T-helper 17 cell (primary cell): Measurements from ENCODE around the gene VSIG8. TPM values are rescaled to one million over a fixed set of nuclear protein-coding genes. Genes with fewer than 3 reads are reported as not detected.

Source experiments
- ATAC-seq: fragments of 150-1000 bp; cut with Tn5 transposase; 2 replicates; pipeline ENCODE4 v1.10.0; 2021; ENCODE audit warnings: mild to moderate bottlenecking, moderate library complexity
- DNase-seq, 3 donors: peaks; one replicate each; pipeline versions ENCODE4 v3.0.0 to v3.0.0-alpha.2; 2020 to 2021
- H3K9me3 ChIP-seq: one replicate; pipeline ENCODE4 v1.7.0; 2013; ENCODE audit warnings: low read length, mild to moderate bottlenecking; ENCODE audit not compliant: control insufficient read depth, poor library complexity, severe bottlenecking
- H3K27ac Mint-ChIP-seq: one replicate; pipeline ENCODE4 v1.8.0; 2022; ENCODE audit warnings: mild to moderate bottlenecking, moderate library complexity, mixed read lengths
- H3K27me3 Mint-ChIP-seq: one replicate; pipeline ENCODE4 v1.8.0; 2022; ENCODE audit warnings: mixed read lengths
- H3K36me3 Mint-ChIP-seq: one replicate; pipeline ENCODE4 v1.8.0; 2022; ENCODE audit warnings: low read depth, mixed read lengths
- H3K4me1 Mint-ChIP-seq: one replicate; pipeline ENCODE4 v1.8.0; 2022; ENCODE audit warnings: mild to moderate bottlenecking, mixed read lengths
- H3K4me3 Mint-ChIP-seq: one replicate; pipeline ENCODE4 v1.8.0; 2022; ENCODE audit warnings: mild to moderate bottlenecking, moderate library complexity, mixed read lengths
- total RNA-seq, 4 donors: library from RNA in 2 of 4; stranded (reverse) in 2 of 4; gene quantifications; one replicate each; pipeline ENCODE4 v1.2.3 and lab custom pipeline; 2022 to 2026

The VSIG8 gene
- total RNA-seq, 2 donors from 2014 or later = not detected

DNA sequence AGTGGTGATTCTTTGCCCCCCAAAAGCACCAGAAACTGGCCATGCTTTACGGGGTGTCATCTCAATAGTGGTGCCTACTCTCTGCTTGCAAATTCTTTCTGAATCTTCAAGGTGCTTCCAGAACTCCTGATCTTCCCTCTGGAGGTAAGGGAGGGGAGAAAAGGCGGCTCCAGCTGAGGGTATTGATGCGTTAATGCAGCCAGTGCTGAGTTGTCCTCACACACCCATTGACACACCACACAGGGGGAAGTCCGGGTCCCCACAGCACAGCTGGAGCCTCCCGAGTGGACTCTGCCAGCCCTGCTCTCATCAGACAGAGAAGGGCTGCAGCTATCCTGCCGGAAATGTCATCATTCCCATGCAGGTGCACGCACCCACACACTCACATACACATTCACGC lies 1.2 kb downstream of the VSIG8 start:
- Mint-ChIP-seq H3K27ac (no peak overlapping the region), H3K4me1 (peaks cover 5% of the 10 kb centered on the region), H3K36me3 (no peaks in the 10 kb centered on the region), H3K4me3 (no peak overlapping the region), H3K27me3 (peaks cover 28% of the 10 kb centered on the region)
- no peak for DNase-seq
- H3K9me3 ChIP-seq = no peaks in the 10 kb centered on the region
- no peak for ATAC-seq

DNA sequence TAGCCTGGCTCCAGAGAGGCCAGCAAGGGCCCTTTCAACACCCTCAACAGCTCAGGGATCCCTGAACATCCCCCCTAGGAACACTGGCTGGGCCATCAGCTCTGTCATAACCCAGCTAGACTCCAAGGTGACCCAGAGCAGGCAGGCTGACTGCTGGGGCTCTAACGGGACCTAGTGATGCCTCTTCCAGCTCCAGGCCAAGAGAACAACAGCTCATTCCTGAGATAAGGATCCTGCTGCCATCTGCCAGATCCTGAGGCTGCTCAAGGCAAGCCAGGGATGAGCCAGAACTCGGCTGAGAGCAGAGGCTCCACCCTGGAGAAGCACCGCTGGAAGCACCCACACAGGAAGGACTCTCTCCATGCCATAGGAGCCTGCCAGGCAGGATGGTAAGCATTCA lies 2.0 kb downstream of the VSIG8 start:
- peaks cover 27% of the 10 kb centered on the region for H3K27me3 Mint-ChIP-seq
- DNase-seq (no peak), ATAC-seq (no peak)
- no peak overlapping the region for H3K4me3 Mint-ChIP-seq
- peaks cover 3% of the 10 kb centered on the region for H3K4me1 Mint-ChIP-seq
- peak overlapping the region; percentile 69 for H3K27ac Mint-ChIP-seq
- H3K36me3 Mint-ChIP-seq = no peaks in the 10 kb centered on the region
- H3K9me3 ChIP-seq = no peaks in the 10 kb centered on the region

DNA sequence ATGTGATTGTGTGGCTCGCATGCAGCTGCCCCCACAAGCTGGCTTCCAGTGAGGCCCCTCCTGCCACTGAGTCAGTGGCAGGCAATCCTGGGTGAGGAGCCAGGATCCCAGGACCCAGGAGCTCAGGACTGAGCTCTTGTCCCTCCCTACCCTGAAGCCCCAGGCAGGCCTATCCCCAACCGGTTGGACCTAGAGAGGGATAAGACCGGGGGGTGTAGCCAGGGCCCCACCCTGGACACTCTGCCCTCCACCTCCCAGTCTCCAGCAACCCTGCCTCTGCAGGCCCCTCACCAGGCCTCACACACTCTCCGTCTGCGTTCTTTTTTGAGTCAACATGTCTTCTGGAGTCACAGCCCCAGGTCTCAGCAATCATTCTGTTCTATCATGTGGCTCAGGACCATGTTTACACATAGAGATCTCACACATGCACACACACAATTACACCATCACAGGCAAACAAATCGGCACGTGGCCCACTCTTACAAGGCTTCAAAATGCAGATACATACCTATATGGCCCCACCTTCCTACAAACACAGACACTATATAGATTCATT lies 2.6 kb downstream of the VSIG8 start:
- ATAC-seq = no peak
- Mint-ChIP-seq H3K4me3 (no peak overlapping the region), H3K27ac (peak overlapping the region; percentile 69), H3K27me3 (peaks cover 27% of the 10 kb centered on the region), H3K36me3 (peaks cover 2% of the 10 kb centered on the region), H3K4me1 (peaks cover 7% of the 10 kb centered on the region)
- H3K9me3 ChIP-seq = no peaks in the 10 kb centered on the region
- DNase-seq = no peak

DNA sequence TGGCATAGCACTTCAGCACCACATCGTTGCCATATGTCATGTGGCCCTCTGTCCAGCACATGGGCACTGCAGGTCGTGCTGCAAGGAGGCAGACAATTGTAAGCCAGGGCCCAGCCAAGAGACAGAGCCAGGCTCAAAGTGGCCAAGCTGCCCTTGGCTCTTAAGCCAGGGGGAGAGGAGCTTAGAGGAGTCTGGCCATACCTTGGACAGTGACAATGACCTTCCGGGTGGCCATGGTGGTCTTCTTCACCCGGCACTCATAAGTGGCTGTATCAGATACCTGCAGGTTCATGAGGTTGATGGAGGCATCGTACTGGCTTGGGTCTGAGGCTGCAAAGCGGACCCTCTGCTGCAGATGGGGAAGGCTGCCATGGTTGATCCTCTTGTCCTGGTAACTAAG lies 4.6 kb downstream of the VSIG8 start:
- no peaks in the 10 kb centered on the region for H3K9me3 ChIP-seq
- ATAC-seq (no peak), DNase-seq (no peak)
- no peak overlapping the region for H3K4me3 Mint-ChIP-seq
- peaks cover 17% of the 10 kb centered on the region for H3K4me1 Mint-ChIP-seq
- H3K27ac Mint-ChIP-seq = no peak overlapping the region
- peaks cover 20% of the 10 kb centered on the region for H3K27me3 Mint-ChIP-seq
- peaks cover 2% of the 10 kb centered on the region for H3K36me3 Mint-ChIP-seq

DNA sequence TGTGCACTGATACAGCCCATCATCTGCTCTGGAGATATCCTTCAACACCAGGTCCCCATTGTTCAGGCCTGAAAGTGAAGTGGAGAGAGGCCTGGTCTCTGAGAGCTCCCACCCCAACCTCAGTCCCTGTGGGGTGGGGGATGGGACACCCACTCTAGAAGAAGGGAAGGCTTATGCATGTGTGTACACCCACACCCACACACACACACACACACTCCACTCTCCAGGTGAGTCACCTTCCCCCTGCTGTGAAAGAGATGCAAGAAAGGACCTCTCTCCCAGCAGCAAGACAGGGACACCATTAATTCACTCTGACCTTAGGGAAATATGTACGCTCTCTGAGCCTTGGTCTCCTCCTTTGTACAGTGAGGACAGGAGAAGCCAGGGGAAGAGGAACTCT lies 5.9 kb downstream of the VSIG8 start:
- H3K4me3 Mint-ChIP-seq = no peak overlapping the region
- H3K4me1 Mint-ChIP-seq = peaks cover 17% of the 10 kb centered on the region
- DNase-seq (no peak), ATAC-seq (no peak)
- no peak overlapping the region for H3K27ac Mint-ChIP-seq
- H3K27me3 Mint-ChIP-seq = peaks cover 11% of the 10 kb centered on the region
- peaks cover 2% of the 10 kb centered on the region for H3K36me3 Mint-ChIP-seq
- H3K9me3 ChIP-seq = no peaks in the 10 kb centered on the region

DNA sequence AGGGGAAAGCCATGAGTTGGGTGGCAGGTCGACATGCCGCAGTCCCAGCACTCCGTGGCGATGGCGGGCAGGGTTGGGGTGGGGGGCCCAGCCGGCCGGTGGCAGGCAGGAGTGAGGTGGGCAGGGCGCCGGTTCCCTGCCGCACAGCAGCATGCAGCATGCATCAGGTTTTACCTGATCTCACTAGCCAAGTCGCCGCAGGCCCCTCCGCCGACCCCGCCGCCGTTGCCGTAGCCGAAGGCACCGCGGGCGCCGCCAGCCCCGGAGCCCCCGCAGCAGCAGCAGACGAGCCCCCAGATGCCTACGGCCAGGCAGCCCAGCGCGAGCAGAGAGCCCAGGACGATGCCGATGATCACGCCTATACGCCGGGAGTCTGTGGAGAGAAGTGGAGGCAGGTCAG lies 6.7 kb downstream of the VSIG8 start:
- ATAC-seq (no peak), DNase-seq (no peak)
- H3K4me1 Mint-ChIP-seq = peaks cover 20% of the 10 kb centered on the region
- peaks cover 2% of the 10 kb centered on the region for H3K36me3 Mint-ChIP-seq
- H3K4me3 Mint-ChIP-seq = peak overlapping the region; percentile 55
- H3K27ac Mint-ChIP-seq = peak overlapping the region; percentile 93
- peaks cover 8% of the 10 kb centered on the region for H3K27me3 Mint-ChIP-seq
- H3K9me3 ChIP-seq = no peaks in the 10 kb centered on the region

DNA sequence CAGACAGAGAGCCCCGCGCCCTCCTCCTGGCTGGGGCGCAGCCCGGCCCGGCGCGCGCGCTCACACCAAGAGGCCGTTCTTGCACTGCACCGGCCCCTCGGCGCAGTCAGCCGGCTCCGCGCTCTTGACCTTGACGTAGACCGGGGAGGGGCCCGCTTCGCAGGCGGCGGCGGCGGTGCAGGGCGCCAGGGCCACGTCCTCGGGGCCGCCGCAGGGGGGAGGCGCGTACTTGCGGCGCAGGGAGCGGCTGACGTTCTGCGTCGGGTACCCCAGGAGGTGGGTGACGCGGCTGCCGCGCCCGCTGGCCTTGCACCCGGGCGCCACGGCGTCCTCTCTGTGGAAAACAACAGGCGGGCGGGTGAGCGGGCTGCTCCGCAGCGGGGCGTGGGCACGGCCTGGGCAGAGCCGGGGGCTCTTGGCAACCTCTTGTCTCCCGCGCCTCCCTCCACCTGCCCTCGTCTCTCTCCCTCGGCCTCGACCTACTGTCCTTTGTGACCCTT lies 7.7 kb downstream of the VSIG8 start:
- peaks cover 1% of the 10 kb centered on the region for H3K27me3 Mint-ChIP-seq
- peak overlapping the region; percentile 97 for H3K4me3 Mint-ChIP-seq
- peak; percentile 46 to 60 (median 49) for DNase-seq
- peak overlapping the region; percentile 93 for H3K27ac Mint-ChIP-seq
- no peaks in the 10 kb centered on the region for H3K9me3 ChIP-seq
- ATAC-seq = peak; percentile 96
- H3K4me1 Mint-ChIP-seq = peaks cover 18% of the 10 kb centered on the region
- peaks cover 2% of the 10 kb centered on the region for H3K36me3 Mint-ChIP-seq

DNA sequence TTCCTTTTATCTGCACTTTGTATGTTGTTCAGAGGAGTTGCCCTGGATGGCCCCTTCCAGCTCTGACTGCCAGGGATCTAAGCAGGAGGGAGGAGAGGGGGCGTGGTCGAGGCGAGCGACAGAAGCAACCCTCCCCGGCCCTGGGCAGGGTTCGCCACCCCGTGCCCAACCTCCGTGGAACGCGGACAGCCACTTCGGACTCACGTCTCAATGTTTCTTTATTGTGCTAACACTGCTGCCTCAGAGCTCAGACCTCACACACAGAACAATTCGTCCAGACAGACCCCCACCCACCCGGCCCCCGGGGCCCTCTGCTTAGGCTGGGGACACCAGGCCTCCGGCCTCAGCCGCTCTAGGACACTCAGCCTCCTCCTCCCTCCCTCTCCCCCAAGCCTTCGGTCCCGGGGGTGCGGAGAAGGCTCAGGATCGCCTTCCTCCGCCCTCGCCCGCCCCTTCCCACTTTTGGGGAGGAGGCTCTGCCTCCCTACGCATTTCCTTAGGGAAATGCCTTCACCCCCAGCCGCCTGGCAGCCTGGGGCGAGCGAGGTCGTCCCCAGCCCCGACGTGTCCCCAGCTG lies 8.3 kb downstream of the VSIG8 start:
- Mint-ChIP-seq H3K4me3 (peak overlapping the region; percentile 97), H3K36me3 (peaks cover 2% of the 10 kb centered on the region), H3K27ac (peak overlapping the region; percentile 51), H3K27me3 (no peaks in the 10 kb centered on the region), H3K4me1 (peaks cover 18% of the 10 kb centered on the region)
- peak; percentile 18 for ATAC-seq
- DNase-seq = no peak
- H3K9me3 ChIP-seq = no peaks in the 10 kb centered on the region

DNA sequence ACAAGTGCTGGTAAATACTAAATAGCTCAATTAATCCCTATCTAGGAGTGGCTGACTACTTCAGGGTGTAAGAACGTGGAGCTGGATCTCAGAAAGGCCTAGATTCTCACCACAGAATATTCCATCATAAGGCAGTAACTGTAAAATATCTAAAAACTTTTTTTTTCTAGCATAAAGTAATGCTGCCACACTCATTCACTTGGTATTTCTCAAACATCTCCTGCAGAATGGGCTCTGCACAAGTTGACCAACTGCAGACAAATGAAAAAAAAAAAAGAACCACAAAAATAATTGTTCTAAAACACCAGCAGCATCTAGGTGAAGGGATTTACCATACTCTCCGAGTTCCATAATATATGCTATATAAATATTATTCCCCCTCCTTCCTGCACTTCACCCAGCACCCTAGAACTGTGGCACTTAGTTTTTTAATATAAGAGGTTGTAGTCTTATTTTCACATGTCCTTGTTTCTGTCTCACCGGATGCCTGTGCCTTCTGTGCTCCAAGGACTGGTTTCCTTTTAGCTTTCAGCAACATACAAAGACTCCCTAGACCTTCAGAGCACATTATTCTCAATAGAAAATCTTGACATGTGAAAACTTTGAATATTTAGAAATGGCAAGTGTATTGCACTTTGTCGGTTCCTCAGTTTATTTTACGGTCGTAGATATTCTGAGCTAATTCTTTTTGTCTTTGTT lies 8.9 kb downstream of the VSIG8 start:
- DNase-seq = no peak
- Mint-ChIP-seq H3K36me3 (peaks cover 2% of the 10 kb centered on the region), H3K4me3 (peak overlapping the region; percentile 97), H3K27me3 (no peaks in the 10 kb centered on the region), H3K27ac (peak overlapping the region; percentile 51), H3K4me1 (peaks cover 18% of the 10 kb centered on the region)
- ATAC-seq = no peak
- no peaks in the 10 kb centered on the region for H3K9me3 ChIP-seq

DNA sequence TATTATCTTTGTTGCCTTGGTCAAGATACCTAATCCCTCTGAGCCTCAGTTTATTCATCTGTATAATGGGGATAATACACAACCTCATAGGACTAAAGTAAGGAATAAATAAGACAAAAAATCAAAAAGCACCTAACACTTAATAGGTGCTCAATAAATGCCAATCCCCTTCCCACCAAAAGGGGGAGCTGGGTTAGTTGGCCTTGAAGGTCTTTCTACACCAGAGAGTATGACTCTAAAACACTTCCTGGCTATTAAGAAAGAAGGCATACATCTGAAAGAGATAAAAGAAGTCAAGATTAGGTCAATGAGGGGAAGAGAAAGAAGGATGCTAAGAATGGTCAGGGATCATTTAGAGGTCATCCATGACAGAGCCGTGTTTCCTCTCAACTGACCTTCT lies 11.1 kb downstream of the VSIG8 start:
- Mint-ChIP-seq H3K27me3 (peaks cover 3% of the 10 kb centered on the region), H3K36me3 (peaks cover 2% of the 10 kb centered on the region), H3K4me3 (no peak overlapping the region), H3K27ac (no peak overlapping the region), H3K4me1 (peaks cover 23% of the 10 kb centered on the region)
- no peak for DNase-seq
- no peaks in the 10 kb centered on the region for H3K9me3 ChIP-seq
- ATAC-seq = no peak

DNA sequence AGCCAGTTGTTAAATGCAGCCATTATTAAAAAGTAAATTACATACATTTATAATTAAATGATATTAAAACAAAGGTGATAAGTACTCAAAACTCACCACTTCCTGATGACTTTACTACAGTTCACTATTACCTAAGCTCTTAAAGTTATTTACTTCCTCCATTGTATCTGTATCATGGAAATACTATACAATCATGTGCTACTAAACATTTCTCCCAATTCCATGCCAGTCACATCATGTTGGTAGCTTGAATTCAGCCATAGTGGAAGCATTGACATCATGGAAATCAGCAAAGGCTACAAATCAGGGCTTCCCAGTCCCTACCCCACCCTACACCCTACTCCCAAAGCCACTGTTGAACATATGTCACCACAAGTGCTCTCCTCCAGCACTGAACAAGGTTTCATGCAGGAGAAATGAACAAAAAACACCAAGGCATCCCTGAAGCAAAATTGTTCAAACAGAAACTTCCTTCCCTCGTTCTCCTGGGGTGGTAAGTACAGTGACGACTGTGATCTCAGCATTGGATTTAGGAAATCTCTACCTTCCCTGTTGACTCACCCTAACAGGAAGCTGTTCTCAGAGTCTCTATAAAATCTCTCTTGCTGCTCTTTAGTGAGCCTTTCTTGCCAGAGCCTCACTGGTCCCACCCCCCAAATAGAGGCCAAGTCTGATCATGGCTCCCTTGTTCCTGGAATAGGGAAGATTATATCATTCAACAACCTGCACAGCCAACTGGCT lies 12.7 kb downstream of the VSIG8 start:
- no peak for DNase-seq
- H3K9me3 ChIP-seq = no peaks in the 10 kb centered on the region
- Mint-ChIP-seq H3K27me3 (peaks cover 13% of the 10 kb centered on the region), H3K36me3 (no peaks in the 10 kb centered on the region), H3K4me1 (peaks cover 19% of the 10 kb centered on the region), H3K27ac (no peak overlapping the region), H3K4me3 (no peak overlapping the region)
- no peak for ATAC-seq

DNA sequence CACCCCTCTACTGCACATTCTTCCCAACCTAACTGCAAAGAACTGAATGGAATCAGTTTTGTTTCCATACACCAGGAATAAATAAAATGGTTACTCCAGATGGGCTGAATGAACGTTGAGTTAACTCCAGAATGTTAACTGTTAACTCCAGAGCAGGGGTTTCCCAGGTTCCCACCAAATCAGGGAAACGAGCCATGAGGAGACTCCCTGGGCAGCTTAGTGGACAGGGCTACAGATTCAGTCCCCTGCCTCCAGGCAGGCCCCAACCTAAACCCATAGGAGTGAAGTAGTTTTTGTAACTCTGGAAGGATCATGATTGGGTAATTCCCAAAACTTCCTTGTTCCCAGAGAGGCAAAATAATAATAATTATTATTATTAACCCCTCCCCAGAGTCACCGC lies 14.1 kb downstream of the VSIG8 start:
- Mint-ChIP-seq H3K4me3 (no peak overlapping the region), H3K4me1 (peaks cover 21% of the 10 kb centered on the region), H3K27me3 (peaks cover 25% of the 10 kb centered on the region), H3K36me3 (no peaks in the 10 kb centered on the region), H3K27ac (no peak overlapping the region)
- ATAC-seq (no peak), DNase-seq (no peak)
- H3K9me3 ChIP-seq = no peaks in the 10 kb centered on the region

DNA sequence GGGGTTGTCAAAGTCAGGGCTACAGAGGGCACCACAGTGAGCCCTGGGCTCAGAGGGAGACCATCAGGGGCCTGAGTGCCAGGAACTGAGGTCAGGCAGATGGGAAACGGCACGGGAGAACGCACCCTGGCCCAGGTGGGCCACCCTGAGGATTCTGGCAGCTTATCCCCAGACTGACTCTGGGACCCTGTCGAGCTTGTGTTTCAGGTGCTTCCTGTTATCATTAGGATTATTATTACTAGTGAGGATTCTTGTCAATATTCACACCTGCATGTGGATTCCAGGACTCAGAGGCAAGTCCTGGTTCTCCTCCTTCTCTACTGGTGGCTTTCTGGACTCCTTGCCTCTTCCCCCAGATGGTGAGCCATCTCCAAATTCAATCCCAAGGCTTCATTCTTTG lies 15.2 kb downstream of the VSIG8 start:
- DNase-seq (no peak), ATAC-seq (no peak)
- H3K4me3 Mint-ChIP-seq = no peak overlapping the region
- no peaks in the 10 kb centered on the region for H3K9me3 ChIP-seq
- H3K4me1 Mint-ChIP-seq = peaks cover 17% of the 10 kb centered on the region
- H3K27me3 Mint-ChIP-seq = peaks cover 25% of the 10 kb centered on the region
- no peaks in the 10 kb centered on the region for H3K36me3 Mint-ChIP-seq
- H3K27ac Mint-ChIP-seq = no peak overlapping the region
